ENCODE data around the gene WFIKKN1.

WFIKKN1 gene

DNA sequence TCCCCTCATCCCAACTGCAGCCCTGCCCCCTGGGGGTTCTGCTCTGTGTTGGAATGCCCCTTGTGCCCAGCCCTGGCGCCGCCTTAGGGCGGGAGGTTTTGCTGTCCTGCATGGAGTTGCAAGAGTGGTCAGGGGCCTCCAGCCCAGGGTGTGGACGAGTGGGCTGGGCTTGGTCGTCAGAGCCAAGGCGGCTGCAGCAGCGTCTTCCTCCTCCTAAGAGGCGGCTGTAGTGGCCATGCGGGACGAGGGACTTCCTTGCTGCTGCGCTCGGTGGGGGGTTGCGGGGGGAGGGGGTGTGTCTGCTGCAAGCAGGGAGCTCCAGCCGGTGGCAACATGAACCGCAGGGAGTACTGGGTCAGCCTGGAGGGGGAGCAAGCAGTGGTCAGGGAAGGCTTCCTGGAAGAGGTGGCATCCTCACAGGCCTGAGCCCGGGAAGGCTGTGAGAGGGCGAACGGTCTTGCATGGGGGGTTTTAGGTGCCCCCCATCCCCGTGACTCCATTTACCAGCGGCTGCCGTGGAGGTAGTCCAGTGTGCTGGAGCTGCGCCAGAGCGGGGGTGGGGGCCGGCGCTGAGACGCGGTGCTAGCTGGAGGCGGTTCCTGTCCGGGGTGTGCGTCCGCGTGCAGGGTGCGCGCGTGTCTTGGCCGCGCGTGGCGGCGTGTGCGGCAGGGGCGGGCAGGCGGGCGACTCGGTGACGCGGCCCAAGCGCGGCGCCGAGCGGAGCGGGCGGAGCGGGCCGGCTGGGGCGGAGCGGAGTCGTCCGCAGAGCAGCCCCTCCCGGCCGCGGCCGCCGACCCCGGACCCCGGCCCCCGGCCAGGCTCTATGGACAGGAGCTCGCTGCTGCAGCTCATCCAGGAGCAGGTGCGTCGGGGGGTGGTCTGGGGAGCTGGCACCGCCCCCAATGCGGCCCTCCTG is 44.4 kb downstream of the WFIKKN1 start, which contains the start of gene RHBDL1:
Gene RHBDL1, plus strand, starts transcription at position 704 of the 916 bp plus-strand sequence. Its CDS starts 120 bp downstream, at position 824.
- DNase-seq, result no peak

GRCh38 chr16:675884-676564 is 45.2 kb downstream of the WFIKKN1 start:
- DNase-seq, result no peak

- DNase-seq, result no peak
These were observed 45.7 kb downstream of the WFIKKN1 start for GRCh38 chr16:676565-676902.

DNA sequence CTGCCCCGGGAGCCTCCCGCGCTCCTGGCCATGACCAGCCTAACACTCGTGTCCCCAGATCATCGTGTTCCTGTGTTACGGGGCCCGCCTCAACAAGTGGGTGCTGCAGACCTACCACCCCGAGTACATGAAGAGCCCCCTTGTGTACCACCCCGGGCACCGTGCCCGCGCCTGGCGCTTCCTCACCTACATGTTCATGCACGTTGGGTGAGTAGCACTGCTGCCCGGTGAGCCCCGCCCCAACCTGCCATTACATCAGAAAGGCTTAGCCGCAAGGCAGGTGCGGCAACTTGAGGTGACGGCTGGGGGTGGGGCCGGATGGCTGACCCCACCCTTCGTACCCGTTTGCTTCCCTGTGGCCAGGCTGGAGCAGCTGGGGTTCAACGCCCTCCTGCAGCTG is 46.1 kb downstream of the WFIKKN1 start:
- no peak for DNase-seq

- no peak for DNase-seq
These were observed 46.8 kb downstream of the WFIKKN1 start for GRCh38 chr16:677316-678190.

GRCh38 chr16:678209-678857 is 47.5 kb downstream of the WFIKKN1 start:
- no peak for DNase-seq

- DNase-seq, result peak in 1 of 2 donors; percentile 39
These were observed 48.4 kb downstream of the WFIKKN1 start for GRCh38 chr16:678858-679813.

- peak; percentile 87 to 89 for DNase-seq
These were observed 49.2 kb downstream of the WFIKKN1 start, which contains the start of gene STUB1 for GRCh38 chr16:679814-680624. Gene STUB1, plus strand, starts transcription at chr16:680410. Its CDS starts 116 bp downstream, at chr16:680526.

- no peak for DNase-seq
These were observed 49.8 kb downstream of the WFIKKN1 start for GRCh38 chr16:680625-680945.

GRCh38 chr16:680967-681745 is 50.4 kb downstream of the WFIKKN1 start:
- peak in 1 of 2 donors; percentile 25 for DNase-seq

DNA sequence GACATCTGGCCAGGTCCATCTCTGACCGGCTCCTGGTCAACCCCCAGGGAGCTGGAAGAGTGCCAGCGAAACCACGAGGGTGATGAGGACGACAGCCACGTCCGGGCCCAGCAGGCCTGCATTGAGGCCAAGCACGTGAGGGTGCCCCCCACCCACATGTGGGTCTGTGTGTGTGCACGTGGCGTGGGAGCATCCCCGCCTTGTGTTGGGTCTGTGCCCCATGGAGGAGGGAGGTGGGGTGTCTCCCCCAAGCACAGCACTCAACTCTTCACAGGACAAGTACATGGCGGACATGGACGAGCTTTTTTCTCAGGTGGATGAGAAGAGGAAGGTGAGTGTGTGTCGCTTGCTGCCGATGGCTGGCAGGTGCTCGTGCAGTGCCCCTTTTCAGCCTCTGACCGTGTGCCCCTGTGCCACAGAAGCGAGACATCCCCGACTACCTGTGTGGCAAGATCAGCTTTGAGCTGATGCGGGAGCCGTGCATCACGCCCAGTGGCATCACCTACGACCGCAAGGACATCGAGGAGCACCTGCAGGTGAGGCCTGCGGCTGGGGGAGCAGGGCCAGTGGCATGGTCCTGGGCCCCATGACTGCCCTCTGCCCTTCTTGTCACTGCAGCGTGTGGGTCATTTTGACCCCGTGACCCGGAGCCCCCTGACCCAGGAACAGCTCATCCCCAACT is 51.1 kb downstream of the WFIKKN1 start:
- no peak for DNase-seq

- no peak for DNase-seq
These were observed 52.0 kb downstream of the WFIKKN1 start for GRCh38 chr16:682493-683395.

DNA sequence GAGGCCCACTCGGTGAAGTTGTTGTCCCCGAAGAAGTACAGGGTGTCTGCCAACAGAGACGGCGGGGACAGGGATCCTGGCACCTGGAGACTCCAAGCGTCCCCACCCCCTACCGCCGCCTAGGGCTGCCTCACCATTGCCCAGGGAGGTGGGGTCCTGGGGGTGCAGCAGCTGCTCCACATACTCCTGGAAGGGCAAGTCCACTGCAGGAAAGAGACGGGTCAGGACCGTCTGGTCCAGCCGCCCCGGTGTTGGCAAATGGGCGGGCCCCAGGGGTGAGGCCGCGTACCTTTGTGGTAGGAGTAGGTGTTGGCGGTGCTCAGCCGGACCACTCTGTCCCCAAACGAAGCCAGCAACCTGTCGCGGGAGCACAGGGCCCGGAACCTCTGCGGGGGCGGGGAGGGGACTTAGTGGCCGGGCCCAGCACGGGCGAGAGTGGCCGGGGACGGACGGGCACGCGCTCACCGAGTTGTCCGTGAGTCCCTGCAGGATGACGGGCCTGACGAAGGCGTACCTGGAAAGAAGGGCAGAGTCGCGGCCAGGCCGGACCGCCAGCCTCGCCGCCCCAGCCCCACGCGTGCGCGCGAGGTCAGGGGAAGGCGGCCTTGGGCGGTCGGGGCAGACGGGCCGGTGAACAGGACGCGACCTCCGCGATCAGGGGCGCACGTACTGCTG is 52.7 kb downstream of the WFIKKN1 start:
- DNase-seq, result no peak
